HG03442 (cell line): Measurements from ENCODE around the gene MTRR.

Source experiments
- ATAC-seq: cut with Tn5 transposase; IDR thresholded peaks from one replicate; pipeline ENCODE4 v1.9.1; 2021; ENCODE audit warnings: mild to moderate bottlenecking, moderate library complexity; ENCODE audit not compliant: unreplicated experiment

MTRR gene

GRCh38 chr5:7868773-7869473 is at the start of gene MTRR, which contains the start of gene FASTKD3:
Gene MTRR, plus strand, starts transcription at chr5:7869148. Its CDS starts 1,647 bp downstream, at chr5:7870795.
Gene FASTKD3, minus strand, starts transcription at chr5:7869031. Its CDS starts 948 bp downstream, at chr5:7868083.
- peak; percentile 97 for ATAC-seq

- no peak for ATAC-seq
These were observed 46.5 kb upstream of the MTRR start for GRCh38 chr5:7822449-7822848.

DNA sequence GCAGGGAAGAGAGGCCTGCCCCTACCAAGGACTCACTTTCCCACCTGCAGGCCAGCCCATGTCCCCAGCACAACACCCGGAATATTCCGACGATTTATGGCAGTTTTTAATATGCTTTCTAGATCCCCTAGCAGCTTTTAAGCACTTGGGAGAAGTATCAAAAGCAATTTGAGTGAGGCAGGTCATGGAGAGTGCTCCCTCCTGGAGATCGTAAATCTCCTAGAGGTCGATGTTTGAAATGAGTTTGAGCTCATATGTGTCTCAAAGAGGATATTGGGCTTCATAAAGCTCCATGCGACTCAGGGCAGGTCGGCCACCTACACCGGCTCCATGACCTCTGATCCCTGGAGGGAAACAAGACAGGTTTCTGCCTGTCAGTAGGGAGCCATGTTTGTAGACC is 45.4 kb upstream of the MTRR start:
- no peak for ATAC-seq

DNA sequence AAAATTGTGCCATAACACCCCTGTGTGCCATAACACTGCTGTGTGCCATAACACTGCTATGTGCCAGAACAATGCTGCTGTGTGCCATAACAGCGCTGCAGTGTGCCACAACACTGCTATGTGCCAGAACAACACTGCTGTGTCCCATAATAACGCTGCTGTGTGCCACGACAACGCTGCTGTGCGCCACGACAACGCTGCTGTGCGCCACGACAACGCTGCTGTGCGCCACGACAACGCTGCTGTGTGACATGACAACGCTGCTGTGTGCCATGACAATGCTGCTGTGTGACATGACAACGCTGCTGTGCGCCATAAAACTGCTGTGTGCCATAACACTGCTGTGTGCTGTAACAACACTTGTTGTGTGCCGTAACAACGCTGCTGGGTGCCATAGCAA is 44.0 kb upstream of the MTRR start:
- no peak for ATAC-seq

- ATAC-seq = no peak
These were observed 43.3 kb upstream of the MTRR start for GRCh38 chr5:7825630-7826029.

DNA sequence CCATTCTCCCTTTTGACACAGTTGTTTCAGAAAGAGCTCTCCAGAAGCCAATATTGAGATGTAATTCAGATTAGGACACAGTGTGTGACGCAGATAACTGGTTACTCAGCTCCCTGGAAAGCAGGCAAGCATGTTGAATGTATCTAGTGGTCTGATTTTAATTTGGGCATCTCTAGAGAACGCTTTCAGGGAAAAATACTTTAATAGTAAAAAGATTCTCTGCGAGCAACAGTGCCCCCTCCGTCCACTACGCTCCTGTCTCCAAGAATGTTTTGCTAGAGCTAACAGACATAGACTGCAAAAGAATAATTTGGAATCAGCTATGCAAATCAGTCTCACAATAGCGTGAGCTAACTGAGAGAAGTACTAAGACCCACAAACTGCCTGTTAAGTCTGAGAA is 41.3 kb upstream of the MTRR start:
- ATAC-seq = no peak

DNA sequence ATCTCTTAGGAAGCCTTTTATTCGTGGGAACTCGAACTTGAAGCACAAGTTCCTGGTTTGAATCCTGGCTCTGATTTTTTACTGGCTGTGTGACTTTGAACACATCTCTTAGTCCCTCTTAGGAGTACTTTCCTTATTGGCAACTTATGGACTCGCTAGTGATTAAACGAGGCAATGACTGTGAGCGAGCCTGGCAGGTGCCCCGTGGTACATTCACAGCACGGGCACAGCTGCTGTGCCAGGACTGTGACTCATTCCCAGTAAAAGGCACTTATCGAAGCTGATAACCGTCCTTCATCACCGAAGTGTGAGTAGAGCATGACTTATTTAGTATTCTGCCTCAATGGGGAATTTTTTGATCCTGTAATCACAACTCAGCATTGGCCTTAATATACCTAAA is 40.7 kb upstream of the MTRR start:
- no peak for ATAC-seq

DNA sequence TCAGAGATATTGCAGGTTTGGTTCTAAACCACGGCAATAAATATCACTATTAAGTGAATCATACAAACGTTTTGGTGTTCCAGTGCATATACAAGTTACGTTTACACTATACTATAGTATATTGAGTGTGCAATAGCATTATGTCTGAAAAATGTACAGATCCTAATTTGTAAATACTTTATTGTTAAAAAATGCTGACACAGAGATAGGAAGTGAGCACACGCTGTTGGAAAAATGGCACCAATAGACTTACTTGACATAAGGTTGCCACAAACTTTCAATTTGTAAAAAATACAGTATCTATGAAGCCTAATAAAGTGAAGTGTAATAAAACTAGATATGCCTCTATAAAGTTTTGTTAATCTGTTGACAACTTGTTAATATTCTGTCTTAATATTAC is 34.0 kb upstream of the MTRR start:
- no peak for ATAC-seq

- ATAC-seq = no peak
These were observed 31.5 kb upstream of the MTRR start for GRCh38 chr5:7837403-7837802.

DNA sequence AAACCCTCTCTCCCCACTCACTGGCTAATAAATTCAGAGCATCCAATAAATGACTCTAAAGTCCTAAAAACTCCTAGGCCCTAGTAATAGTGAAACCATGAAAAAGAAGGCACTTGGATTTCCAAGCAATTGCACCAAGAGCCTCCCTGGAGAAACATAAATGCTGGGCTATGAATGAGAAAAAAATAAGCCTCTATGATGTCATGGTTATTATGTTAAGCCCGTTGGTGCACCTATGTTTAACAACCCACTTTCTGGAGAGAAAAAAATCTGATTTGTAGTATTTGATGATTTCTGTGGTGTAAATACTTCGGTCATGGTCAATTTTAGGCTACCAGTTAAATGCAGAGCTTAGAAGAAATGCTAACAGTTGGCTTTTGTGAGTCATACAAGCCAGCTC is 26.4 kb upstream of the MTRR start:
- no peak for ATAC-seq

DNA sequence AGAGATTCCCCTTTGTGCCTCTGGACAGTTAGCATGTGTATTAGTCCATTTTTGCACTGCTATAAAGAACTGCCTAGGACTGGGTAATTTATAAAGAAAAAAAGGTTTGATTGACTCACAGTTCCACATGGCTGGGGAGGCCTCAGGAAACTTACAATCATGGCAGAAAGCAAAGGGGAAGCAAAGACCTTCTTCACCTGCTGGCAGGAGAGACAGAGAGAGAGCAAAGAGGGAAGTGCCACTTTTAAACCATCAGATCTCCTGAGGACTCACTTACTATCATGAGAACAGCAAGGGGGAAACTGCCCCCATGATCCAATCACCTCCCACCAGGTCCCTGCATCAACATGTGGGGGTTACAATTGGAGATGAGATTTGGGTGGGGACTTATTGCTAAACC is 24.0 kb upstream of the MTRR start:
- no peak for ATAC-seq

- ATAC-seq = no peak
These were observed 23.4 kb upstream of the MTRR start for GRCh38 chr5:7845557-7845956.

GRCh38 chr5:7846327-7846726 is 22.6 kb upstream of the MTRR start:
- no peak for ATAC-seq

GRCh38 chr5:7848296-7848695 is 20.7 kb upstream of the MTRR start:
- no peak for ATAC-seq

- no peak for ATAC-seq
These were observed 19.1 kb upstream of the MTRR start for GRCh38 chr5:7849681-7850394.

- ATAC-seq = no peak
These were observed 18.3 kb upstream of the MTRR start, which contains the start of gene CFAP90 for GRCh38 chr5:7850395-7851239. Gene CFAP90, minus strand, starts transcription at chr5:7851133. Its CDS starts 112 bp downstream, at chr5:7851021.

DNA sequence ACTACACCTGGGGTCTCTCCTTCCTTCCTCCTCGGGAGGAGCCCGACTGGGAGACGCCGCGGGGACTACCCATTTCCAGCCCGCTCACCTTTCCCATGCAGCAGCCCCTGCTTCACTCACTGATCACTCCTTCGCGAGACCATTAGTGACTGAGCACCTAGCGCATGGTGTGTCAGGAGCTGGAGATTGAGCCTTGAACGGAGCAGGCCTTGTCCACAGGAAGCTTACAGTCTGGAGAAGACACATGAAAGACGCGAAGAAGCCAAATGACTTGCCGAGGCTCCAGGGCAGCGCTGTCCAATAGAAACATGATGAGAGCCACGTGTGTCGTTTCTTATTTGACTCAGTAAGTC is 17.7 kb upstream of the MTRR start:
- ATAC-seq = no peak

DNA sequence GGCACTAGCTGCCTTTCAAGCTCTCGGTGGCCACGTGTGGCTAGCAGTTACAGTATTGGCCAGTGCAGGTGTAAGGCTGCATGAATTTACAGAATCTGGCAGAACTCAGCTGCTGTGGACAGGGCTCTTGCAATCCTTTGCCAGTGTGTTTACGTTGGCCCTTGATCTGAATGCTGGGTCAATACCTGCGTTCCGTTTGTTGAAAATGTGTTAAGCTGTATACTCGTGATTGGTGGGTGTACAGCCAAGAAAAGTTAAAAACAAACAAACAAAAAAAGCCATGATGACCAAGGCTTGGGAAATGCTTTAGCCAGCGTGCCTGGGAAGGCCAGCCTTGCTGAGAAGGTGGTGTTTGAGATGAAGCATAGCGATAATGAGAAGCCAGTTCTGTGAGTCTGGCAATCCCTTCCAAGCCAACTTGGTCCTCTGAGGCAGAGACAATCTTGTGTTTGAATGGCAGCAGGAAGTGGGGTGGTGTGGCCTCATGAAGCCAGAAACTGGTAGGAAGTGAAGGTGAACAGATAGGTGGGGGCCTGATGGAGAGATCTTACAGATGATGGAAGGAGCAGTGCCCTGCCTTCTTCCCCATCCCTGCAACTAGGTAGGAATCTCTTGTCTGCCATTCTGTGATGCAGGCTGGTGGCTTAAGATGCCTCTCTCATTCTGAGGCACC is 17.2 kb upstream of the MTRR start:
- ATAC-seq = no peak

GRCh38 chr5:7852542-7852941 is 16.4 kb upstream of the MTRR start:
- no peak for ATAC-seq

- ATAC-seq = no peak
These were observed 16.0 kb upstream of the MTRR start for GRCh38 chr5:7852988-7853387.

DNA sequence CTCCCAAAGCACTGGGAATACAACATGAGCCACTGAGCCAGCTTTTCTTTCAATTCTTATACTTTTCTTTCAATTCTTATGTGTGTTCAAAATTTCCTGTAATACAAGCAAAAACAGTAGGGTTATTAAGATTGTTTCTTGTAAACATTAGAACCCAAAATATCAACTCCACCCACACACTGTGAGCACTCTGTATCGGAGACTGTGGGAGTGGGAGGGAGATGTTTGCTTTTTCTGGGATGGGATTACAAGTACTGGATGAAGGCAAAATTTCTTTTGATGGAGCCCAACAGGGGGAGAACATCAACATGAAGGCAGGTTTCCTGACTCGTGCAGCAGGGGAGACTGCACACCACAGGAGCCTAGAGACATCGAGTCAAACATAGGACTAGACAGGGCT is 13.3 kb upstream of the MTRR start:
- ATAC-seq = no peak
